Thyroid gland (tissue), 4 donors: ENCODE results near the gene SPSB4. TPM values are rescaled to one million over a fixed set of nuclear protein-coding genes. Genes with fewer than 3 reads are reported as not detected.

Experiments
- DNase-seq, 2 donors: peaks; one replicate each; pipeline ENCODE4 v3.0.0-alpha.2; 2019
- H3K27ac ChIP-seq, 3 donors: fragments of 200-600 bp; sonication (generic); 1 replicate in 2 of 3; 2 replicates in 1 of 3; pipeline ENCODE4 v1.5.1; 2016 to 2019; ENCODE audit warnings: mild to moderate bottlenecking in 1 of 3, moderate library complexity in 1 of 3
- H3K27me3 ChIP-seq: fragments of 200-600 bp; sonication (generic); one replicate; pipeline ENCODE4 v1.5.1; 2019
- H3K36me3 ChIP-seq, 2 donors: fragments of 200-600 bp; sonication (generic); one replicate each; pipeline ENCODE4 v1.5.1; 2016 to 2019
- H3K4me1 ChIP-seq, 2 donors: fragments of 200-600 bp; sonication (generic); one replicate each; pipeline ENCODE4 v1.5.1; 2017 to 2019
- H3K4me3 ChIP-seq, 3 donors: fragments of 200-600 bp; sonication (generic); replicated peaks in 1 of 3; 1 replicate in 2 of 3; 2 replicates in 1 of 3; pipeline ENCODE4 v1.5.1; 2016; ENCODE audit warnings: mild to moderate bottlenecking in 1 of 3
- H3K9me3 ChIP-seq: fragments of 200-600 bp; sonication (generic); one replicate; pipeline ENCODE4 v1.5.1; 2017
- CTCF ChIP-seq, 6 experiments: fragments of 200-600 bp in 3 of 6; fragments of 450-650 bp in 3 of 6; sonication (generic) in 3 of 6; IDR thresholded peaks; one replicate each; pipeline ENCODE4 v1.5.1; 2016 to 2019; ENCODE audit warnings: antibody characterized with exemption in 6 of 6, mild to moderate bottlenecking in 2 of 6, inconsistent platforms in 1 of 6, moderate library complexity in 1 of 6
- POLR2A ChIP-seq, 2 donors: fragments of 450-650 bp; IDR thresholded peaks; one replicate each; pipeline ENCODE4 v1.6.1; 2017; ENCODE audit warnings: antibody characterized with exemption in 2 of 2, mild to moderate bottlenecking in 2 of 2, moderate library complexity in 1 of 2
- WGBS, 2 donors: methylation state at CpG; one replicate each; pipeline ENCODE4 v1.1.5; 2017; 5-methylcytosine and 5-hydroxymethylcytosine counted together
- intact Hi-C: fragments of 100-400 bp; cut with DNase I; formaldehyde crosslinking; loops from one replicate; pipeline ENCODE4 v1.15.1; 2023
- total RNA-seq, 4 donors: library from RNA; depleted of rRNA; stranded (reverse); fragments of >200 nt; gene quantifications; one replicate each; pipeline ENCODE4 v1.2.3, GENCODE V29; 2016

SPSB4 gene
- total RNA-seq, 4 donors from 2014 or later, result 1.2 TPM; not detected in 3

GRCh38 chr3:141100112-141100511, 49.0 kb downstream of the SPSB4 start:
- no peaks in the 10 kb centered on the region for H3K4me1 ChIP-seq
- TF ChIP-seq POLR2A (IDR thresholded peaks at IDR 0.05), result no peak
- no peak for TF ChIP-seq CTCF (IDR thresholded peaks at IDR 0.05)
- no peaks in the 10 kb centered on the region for H3K36me3 ChIP-seq
- WGBS, 2 donors, result 97 to 100% methylated on average over 3 of the region's 3 CpGs
- H3K27me3 ChIP-seq, result no peaks in the 10 kb centered on the region
- H3K27ac ChIP-seq, result no peak overlapping the region
- no peaks in the 10 kb centered on the region for H3K9me3 ChIP-seq
- no peak for DNase-seq
- intact Hi-C loops, result loop anchor here (5.0 to 10.0 kb wide), 2 partner anchors 95 to 203 kb away; no protein-coding TSS in a partner anchor
- H3K4me3 ChIP-seq, result no peak overlapping the region

DNA sequence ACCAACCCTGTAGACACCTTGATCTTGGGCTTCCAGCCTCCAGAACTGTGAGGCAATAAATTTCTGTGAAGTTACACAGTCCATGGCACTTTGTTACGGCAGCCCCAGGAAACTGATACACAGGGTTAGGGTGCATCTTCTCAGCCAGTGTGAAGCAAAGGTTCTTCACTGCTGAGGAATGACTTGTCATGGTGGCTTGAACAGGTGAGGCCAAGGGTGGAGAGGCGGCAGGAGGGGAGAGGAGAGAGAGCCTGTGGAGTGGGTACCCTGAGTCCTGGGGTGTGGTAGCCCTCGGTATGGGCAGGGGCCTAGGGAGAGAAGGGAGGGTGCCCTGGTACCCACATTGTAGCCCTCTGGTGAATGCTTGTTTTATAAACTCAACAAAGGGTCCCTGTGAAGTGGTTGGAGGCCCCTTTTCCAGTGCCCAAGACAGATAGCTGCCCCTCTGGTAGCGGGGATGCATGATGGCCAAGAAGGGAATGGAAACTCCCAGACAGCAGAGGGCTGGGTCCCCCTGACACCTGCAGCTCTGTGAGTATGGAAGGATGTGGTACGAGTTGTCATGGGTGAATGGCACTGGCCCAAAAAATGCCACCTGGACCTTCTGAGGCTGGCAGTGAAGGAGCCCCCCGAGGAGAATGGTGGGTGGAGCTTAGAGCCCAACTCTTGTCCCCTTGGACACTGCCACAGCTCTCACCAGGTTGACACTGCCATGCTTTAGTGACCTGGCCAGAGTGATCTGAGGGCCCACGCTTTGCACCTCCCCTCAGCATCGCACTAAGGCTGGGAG, 49.6 kb downstream of the SPSB4 start:
- no peaks in the 10 kb centered on the region for H3K27me3 ChIP-seq
- H3K4me3 ChIP-seq, result no peak overlapping the region
- no peaks in the 10 kb centered on the region for H3K36me3 ChIP-seq
- 86 to 94% methylated on average over 6 to 8 of the region's 8 CpGs for WGBS, 2 donors
- H3K27ac ChIP-seq, result no peak overlapping the region
- intact Hi-C loops, result loop anchor here (5.0 to 10.0 kb wide), 2 partner anchors 96 to 203 kb away; no protein-coding TSS in a partner anchor
- TF ChIP-seq CTCF (IDR thresholded peaks at IDR 0.05), result no peak
- no peak for TF ChIP-seq POLR2A (IDR thresholded peaks at IDR 0.05)
- no peaks in the 10 kb centered on the region for H3K4me1 ChIP-seq
- DNase-seq, result no peak
- H3K9me3 ChIP-seq, result no peaks in the 10 kb centered on the region

DNA sequence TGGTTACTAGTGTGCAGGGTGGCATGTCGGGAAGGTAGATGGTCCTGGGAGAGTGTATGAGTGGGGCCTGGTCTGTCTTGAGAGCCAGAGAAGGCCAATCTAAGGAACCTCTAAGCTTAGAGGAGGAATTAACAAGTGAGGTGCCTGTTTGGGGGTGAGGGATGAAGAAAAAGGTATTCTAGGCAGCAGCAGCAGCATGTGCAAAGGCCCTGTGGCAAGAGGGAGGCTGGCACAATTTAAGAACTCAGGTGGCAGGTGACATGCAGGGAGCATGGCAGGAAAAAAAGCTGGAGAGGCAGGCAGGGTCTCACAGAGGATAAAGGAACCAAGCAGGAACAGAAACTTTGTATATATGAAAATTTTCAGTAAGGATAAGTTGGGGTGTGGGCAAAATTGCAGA, 51.2 kb downstream of the SPSB4 start:
- intact Hi-C loops, result loop anchor here (5.0 to 10.0 kb wide), 2 partner anchors 98 to 205 kb away; no protein-coding TSS in a partner anchor
- no peak overlapping the region for H3K4me3 ChIP-seq
- DNase-seq, result no peak
- no peak overlapping the region for H3K27ac ChIP-seq
- 100% methylated on average over 1 of the region's 1 CpG for WGBS, 2 donors
- H3K36me3 ChIP-seq, result no peaks in the 10 kb centered on the region
- no peaks in the 10 kb centered on the region for H3K4me1 ChIP-seq
- TF ChIP-seq POLR2A (IDR thresholded peaks at IDR 0.05), result no peak
- TF ChIP-seq CTCF (IDR thresholded peaks at IDR 0.05), result no peak
- H3K9me3 ChIP-seq, result no peaks in the 10 kb centered on the region
- no peaks in the 10 kb centered on the region for H3K27me3 ChIP-seq

DNA sequence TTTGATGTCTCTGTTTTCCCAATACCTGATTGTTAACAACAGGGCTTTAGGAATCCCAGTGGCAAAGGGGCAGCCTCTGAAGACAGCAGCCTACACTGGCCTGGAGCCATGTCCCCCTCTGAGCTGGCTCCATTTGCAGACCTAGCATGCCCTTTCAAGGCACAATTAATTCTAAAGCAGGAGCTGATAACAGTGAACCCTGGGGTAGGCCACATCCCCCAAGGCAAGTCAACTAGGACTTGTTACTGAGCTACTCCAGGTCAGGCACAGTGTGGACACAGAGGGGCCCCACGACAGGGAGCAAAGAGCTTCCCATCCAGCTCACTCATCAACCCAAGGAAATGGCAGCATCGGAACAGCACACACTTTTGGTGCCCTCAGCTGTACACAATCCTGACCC, 51.9 kb downstream of the SPSB4 start:
- no peak for DNase-seq
- H3K27ac ChIP-seq, result no peak overlapping the region
- H3K4me1 ChIP-seq, result no peaks in the 10 kb centered on the region
- H3K9me3 ChIP-seq, result no peaks in the 10 kb centered on the region
- H3K36me3 ChIP-seq, result no peaks in the 10 kb centered on the region
- no peak overlapping the region for H3K4me3 ChIP-seq
- no peaks in the 10 kb centered on the region for H3K27me3 ChIP-seq
- WGBS, 2 donors, result 74 to 89% methylated on average over 1 to 2 of the region's 2 CpGs
- intact Hi-C loops, result loop anchor here (5.0 to 10.0 kb wide), 2 partner anchors 98 to 206 kb away; no protein-coding TSS in a partner anchor
- TF ChIP-seq CTCF (IDR thresholded peaks at IDR 0.05) (no peak), POLR2A (IDR thresholded peaks at IDR 0.05) (no peak)

GRCh38 chr3:141103503-141103902, 52.4 kb downstream of the SPSB4 start:
- Histone ChIP-seq H3K4me3 (no peak overlapping the region), H3K27me3 (no peaks in the 10 kb centered on the region), H3K9me3 (no peaks in the 10 kb centered on the region), H3K4me1 (no peaks in the 10 kb centered on the region), H3K27ac (no peak overlapping the region), H3K36me3 (no peaks in the 10 kb centered on the region)
- WGBS, 2 donors, result 88 to 98% methylated on average over 4 of the region's 4 CpGs
- TF ChIP-seq POLR2A (IDR thresholded peaks at IDR 0.05), result no peak
- TF ChIP-seq CTCF (IDR thresholded peaks at IDR 0.05), result no peak
- intact Hi-C loops, result loop anchor here (5.0 to 10.0 kb wide), 2 partner anchors 99 to 206 kb away; no protein-coding TSS in a partner anchor
- DNase-seq, result no peak
